Measurements from ENCODE around the gene B4GALT2. TPM values are rescaled to one million over a fixed set of nuclear protein-coding genes. Genes with fewer than 3 reads are reported as not detected.

Gene B4GALT2
- total and polyA plus RNA-seq, 10 of the 15 experiments (the other 5 are each of a cell fraction or from before 2014, with no cell fraction given): 0.98 to 61.0 (median 23.4) TPM

DNA sequence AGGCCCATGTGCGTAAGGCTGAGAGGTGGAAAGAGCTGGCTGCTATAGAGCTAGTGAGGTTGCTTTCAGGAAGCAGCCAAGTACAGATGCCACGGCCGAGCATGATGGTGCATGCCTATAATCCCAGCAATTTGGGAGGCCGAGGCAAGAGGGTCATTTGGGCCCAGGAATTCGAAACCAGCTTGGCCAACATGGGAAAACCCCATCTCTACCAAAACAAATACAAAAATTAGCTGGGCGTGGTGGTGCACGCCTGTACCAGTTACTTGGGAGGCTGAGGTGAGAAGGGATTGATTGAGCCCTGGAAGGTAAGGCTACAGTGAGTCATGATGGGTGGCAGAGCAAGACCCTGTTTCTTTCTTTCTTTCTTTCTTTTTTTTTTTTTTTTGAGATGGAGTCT is 15.1 kb downstream of the B4GALT2 start (continued):
- TF ChIP-seq, protein P1, sequence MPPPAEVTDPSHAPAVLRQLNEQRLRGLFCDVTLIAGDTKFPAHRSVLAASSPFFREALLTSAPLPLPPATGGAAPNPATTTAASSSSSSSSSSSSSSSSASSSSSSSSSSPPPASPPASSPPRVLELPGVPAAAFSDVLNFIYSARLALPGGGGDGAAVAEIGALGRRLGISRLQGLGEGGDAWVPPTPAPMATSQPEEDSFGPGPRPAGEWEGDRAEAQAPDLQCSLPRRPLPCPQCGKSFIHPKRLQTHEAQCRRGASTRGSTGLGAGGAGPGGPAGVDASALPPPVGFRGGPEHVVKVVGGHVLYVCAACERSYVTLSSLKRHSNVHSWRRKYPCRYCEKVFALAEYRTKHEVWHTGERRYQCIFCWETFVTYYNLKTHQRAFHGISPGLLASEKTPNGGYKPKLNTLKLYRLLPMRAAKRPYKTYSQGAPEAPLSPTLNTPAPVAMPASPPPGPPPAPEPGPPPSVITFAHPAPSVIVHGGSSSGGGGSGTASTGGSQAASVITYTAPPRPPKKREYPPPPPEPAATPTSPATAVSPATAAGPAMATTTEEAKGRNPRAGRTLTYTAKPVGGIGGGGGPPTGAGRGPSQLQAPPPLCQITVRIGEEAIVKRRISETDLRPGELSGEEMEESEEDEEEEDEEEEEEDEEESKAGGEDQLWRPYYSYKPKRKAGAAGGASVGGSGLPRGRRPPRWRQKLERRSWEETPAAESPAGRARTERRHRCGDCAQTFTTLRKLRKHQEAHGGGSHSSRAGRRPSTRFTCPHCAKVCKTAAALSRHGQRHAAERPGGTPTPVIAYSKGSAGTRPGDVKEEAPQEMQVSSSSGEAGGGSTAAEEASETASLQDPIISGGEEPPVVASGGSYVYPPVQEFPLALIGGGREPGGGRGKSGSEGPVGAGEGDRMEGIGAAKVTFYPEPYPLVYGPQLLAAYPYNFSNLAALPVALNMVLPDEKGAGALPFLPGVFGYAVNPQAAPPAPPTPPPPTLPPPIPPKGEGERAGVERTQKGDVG (CRISPR knock-in tag; IDR thresholded peaks at IDR 0.05): no peak
- TF ChIP-seq DPF2 (IDR thresholded peaks at IDR 0.05): no peak
- TF ChIP-seq, protein P2, sequence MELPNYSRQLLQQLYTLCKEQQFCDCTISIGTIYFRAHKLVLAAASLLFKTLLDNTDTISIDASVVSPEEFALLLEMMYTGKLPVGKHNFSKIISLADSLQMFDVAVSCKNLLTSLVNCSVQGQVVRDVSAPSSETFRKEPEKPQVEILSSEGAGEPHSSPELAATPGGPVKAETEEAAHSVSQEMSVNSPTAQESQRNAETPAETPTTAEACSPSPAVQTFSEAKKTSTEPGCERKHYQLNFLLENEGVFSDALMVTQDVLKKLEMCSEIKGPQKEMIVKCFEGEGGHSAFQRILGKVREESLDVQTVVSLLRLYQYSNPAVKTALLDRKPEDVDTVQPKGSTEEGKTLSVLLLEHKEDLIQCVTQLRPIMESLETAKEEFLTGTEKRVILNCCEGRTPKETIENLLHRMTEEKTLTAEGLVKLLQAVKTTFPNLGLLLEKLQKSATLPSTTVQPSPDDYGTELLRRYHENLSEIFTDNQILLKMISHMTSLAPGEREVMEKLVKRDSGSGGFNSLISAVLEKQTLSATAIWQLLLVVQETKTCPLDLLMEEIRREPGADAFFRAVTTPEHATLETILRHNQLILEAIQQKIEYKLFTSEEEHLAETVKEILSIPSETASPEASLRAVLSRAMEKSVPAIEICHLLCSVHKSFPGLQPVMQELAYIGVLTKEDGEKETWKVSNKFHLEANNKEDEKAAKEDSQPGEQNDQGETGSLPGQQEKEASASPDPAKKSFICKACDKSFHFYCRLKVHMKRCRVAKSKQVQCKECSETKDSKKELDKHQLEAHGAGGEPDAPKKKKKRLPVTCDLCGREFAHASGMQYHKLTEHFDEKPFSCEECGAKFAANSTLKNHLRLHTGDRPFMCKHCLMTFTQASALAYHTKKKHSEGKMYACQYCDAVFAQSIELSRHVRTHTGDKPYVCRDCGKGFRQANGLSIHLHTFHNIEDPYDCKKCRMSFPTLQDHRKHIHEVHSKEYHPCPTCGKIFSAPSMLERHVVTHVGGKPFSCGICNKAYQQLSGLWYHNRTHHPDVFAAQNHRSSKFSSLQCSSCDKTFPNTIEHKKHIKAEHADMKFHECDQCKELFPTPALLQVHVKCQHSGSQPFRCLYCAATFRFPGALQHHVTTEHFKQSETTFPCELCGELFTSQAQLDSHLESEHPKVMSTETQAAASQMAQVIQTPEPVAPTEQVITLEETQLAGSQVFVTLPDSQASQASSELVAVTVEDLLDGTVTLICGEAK (IDR thresholded peaks at IDR 0.05; ENCODE audit: borderline replicate concordance): no peak
- no peak for TF ChIP-seq NFIC (IDR thresholded peaks at IDR 0.05; ENCODE audit: low read depth, low read length)
- TF ChIP-seq CHD1 (IDR thresholded peaks at IDR 0.05; ENCODE audit: low read depth, low read length): no peak
- no peak for TF ChIP-seq SUZ12 (IDR thresholded peaks at IDR 0.05; ENCODE audit: unreplicated experiment)
- TF ChIP-seq, protein P3, sequence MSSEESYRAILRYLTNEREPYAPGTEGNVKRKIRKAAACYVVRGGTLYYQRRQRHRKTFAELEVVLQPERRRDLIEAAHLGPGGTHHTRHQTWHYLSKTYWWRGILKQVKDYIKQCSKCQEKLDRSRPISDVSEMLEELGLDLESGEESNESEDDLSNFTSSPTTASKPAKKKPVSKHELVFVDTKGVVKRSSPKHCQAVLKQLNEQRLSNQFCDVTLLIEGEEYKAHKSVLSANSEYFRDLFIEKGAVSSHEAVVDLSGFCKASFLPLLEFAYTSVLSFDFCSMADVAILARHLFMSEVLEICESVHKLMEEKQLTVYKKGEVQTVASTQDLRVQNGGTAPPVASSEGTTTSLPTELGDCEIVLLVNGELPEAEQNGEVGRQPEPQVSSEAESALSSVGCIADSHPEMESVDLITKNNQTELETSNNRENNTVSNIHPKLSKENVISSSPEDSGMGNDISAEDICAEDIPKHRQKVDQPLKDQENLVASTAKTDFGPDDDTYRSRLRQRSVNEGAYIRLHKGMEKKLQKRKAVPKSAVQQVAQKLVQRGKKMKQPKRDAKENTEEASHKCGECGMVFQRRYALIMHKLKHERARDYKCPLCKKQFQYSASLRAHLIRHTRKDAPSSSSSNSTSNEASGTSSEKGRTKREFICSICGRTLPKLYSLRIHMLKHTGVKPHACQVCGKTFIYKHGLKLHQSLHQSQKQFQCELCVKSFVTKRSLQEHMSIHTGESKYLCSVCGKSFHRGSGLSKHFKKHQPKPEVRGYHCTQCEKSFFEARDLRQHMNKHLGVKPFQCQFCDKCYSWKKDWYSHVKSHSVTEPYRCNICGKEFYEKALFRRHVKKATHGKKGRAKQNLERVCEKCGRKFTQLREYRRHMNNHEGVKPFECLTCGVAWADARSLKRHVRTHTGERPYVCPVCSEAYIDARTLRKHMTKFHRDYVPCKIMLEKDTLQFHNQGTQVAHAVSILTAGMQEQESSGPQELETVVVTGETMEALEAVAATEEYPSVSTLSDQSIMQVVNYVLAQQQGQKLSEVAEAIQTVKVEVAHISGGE (CRISPR knock-in tag; IDR thresholded peaks at IDR 0.05): no peak
- TF ChIP-seq BRCA1 (IDR thresholded peaks at IDR 0.05; ENCODE audit: low read depth, low read length): no peak
- TF ChIP-seq, protein P4, sequence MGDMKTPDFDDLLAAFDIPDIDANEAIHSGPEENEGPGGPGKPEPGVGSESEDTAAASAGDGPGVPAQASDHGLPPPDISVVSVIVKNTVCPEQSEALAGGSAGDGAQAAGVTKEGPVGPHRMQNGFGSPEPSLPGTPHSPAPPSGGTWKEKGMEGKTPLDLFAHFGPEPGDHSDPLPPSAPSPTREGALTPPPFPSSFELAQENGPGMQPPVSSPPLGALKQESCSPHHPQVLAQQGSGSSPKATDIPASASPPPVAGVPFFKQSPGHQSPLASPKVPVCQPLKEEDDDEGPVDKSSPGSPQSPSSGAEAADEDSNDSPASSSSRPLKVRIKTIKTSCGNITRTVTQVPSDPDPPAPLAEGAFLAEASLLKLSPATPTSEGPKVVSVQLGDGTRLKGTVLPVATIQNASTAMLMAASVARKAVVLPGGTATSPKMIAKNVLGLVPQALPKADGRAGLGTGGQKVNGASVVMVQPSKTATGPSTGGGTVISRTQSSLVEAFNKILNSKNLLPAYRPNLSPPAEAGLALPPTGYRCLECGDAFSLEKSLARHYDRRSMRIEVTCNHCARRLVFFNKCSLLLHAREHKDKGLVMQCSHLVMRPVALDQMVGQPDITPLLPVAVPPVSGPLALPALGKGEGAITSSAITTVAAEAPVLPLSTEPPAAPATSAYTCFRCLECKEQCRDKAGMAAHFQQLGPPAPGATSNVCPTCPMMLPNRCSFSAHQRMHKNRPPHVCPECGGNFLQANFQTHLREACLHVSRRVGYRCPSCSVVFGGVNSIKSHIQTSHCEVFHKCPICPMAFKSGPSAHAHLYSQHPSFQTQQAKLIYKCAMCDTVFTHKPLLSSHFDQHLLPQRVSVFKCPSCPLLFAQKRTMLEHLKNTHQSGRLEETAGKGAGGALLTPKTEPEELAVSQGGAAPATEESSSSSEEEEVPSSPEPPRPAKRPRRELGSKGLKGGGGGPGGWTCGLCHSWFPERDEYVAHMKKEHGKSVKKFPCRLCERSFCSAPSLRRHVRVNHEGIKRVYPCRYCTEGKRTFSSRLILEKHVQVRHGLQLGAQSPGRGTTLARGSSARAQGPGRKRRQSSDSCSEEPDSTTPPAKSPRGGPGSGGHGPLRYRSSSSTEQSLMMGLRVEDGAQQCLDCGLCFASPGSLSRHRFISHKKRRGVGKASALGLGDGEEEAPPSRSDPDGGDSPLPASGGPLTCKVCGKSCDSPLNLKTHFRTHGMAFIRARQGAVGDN (IDR thresholded peaks at IDR 0.05): no peak
- no peak for TF ChIP-seq JUNB (IDR thresholded peaks at IDR 0.05)
- TF ChIP-seq, protein P5, sequence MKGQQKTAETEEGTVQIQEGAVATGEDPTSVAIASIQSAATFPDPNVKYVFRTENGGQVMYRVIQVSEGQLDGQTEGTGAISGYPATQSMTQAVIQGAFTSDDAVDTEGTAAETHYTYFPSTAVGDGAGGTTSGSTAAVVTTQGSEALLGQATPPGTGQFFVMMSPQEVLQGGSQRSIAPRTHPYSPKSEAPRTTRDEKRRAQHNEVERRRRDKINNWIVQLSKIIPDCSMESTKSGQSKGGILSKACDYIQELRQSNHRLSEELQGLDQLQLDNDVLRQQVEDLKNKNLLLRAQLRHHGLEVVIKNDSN (IDR thresholded peaks at IDR 0.05; ENCODE audit: borderline replicate concordance, extremely low read length, insufficient read depth, low read depth, low read length): no peak

Measured in GM12878 (cell line).